ENCODE measurements around the gene LPGAT1. TPM values are rescaled to one million over a fixed set of nuclear protein-coding genes. Genes with fewer than 3 reads are reported as not detected.

LPGAT1 gene
- total RNA-seq, 1 experiment from 2014 or later, result 41.7 TPM

DNA sequence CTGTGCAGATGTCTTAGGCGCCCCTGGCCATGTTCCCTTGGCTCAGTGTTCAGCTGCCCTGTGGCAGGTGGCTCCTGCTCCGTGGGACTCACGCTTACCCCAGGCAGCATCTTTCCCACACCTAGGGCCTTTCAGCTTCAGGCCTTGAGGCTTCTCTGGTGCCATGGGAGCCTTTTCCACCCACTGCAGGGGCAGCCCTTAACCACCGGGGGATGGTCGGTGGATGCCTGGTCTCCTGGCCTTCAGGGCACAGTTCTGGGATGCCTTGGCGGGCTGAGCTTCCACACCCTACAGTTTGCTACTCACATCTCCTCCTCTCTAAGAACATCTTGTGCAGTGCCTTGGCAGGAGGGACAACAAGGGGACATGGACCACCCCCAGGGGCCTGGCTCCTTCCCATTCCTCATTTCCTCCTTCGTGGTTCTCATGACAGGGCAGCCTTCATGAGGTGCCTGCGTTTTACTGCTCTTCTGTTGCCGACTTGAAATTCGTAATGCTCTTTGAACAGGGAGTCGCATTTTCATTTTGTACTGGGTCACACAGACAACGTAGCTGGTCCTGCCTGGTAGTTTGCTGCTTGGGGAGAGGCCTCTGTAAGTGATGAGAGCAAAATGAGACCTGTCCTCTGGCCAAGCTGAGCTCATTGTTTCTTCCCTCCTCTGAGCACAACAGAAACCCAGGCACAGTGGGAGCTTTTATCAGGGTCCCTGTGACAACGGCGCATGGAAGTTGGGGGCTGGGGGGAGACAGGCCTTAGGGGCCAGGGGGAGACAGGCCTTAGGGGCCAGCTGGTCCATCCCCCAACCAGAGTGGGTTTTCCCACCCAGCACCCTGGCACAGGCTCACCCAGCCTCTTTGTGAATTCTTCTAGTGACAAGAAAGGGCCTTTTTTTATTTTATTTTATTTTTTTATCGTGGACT is 93.2 kb downstream of the LPGAT1 start:
- no peaks in the 10 kb centered on the region for H3K9me3 ChIP-seq (ENCODE audit: low read length)
- H4K20me1 ChIP-seq (ENCODE audit: low read length), result no peaks in the 10 kb centered on the region
- POLR2A ChIA-PET (ENCODE audit: unreplicated experiment), result no interaction called here
- H3K9ac ChIP-seq (ENCODE audit: low read length), result no peak overlapping the region
- no peaks in the 10 kb centered on the region for H3K36me3 ChIP-seq (ENCODE audit: low read depth, low read length)
- no peak overlapping the region for H3K27ac ChIP-seq (ENCODE audit: low read length)
- H3K4me3 ChIP-seq (ENCODE audit: low read length), result no peak overlapping the region
- no peak for TF ChIP-seq EZH2 (IDR thresholded peaks at IDR 0.05; ENCODE audit: low read length, unreplicated experiment)
- no peak for TF ChIP-seq EZH2phosphoT487 (IDR thresholded peaks at IDR 0.05; ENCODE audit: borderline replicate concordance, low read length)
- no peak for TF ChIP-seq CTCF (conservative IDR thresholded peaks at IDR 0.05; ENCODE audit: low read depth, low read length)
- no peaks in the 10 kb centered on the region for H3K27me3 ChIP-seq (ENCODE audit: low read length)
- H3K4me2 ChIP-seq (ENCODE audit: low read length), result no peak overlapping the region
- H2AFZ ChIP-seq (ENCODE audit: low read length), result no peak overlapping the region
- no peaks in the 10 kb centered on the region for H3K9me2 ChIP-seq (replicated peaks; ENCODE audit: low read length)
- CTCF ChIA-PET, result interaction anchor here (0.6 kb wide), 1 partner anchor 201 kb away, joined by 3 read pairs; no protein-coding TSS in a partner anchor
- peaks cover 27% of the 10 kb centered on the region for H3K4me1 ChIP-seq (ENCODE audit: insufficient read depth, low read length)
- no peaks in the 10 kb centered on the region for H3K79me2 ChIP-seq (ENCODE audit: low read length)
- no peaks in the 10 kb centered on the region for H3F3A ChIP-seq (ENCODE audit: low read length, unreplicated experiment)
- no peak for ATAC-seq
- BruUV-seq (replicated peaks), result no TSS peak
- intact Hi-C loops (cut with micrococcal nuclease), result loop anchor here (5.0 to 10.0 kb wide), 2 partner anchors 50 to 163 kb away; partner anchors contain the start of gene SLC30A1
- DNase-seq, result no peak

GRCh38 chr1:211736351-211736915 is 94.1 kb downstream of the LPGAT1 start:
- H3K9ac ChIP-seq (ENCODE audit: low read length), result no peak overlapping the region
- no peak for TF ChIP-seq EZH2 (IDR thresholded peaks at IDR 0.05; ENCODE audit: low read length, unreplicated experiment)
- BruUV-seq (replicated peaks), result no TSS peak
- peak overlapping the region; percentile 75 for H3K4me2 ChIP-seq (ENCODE audit: low read length)
- H3K9me2 ChIP-seq (replicated peaks; ENCODE audit: low read length), result no peaks in the 10 kb centered on the region
- DNase-seq (no peak), ATAC-seq (no peak)
- intact Hi-C loops (cut with micrococcal nuclease), result loop anchor here (5.0 to 10.0 kb wide), 2 partner anchors 51 to 162 kb away; partner anchors contain the start of gene SLC30A1
- H3K79me2 ChIP-seq (ENCODE audit: low read length), result no peaks in the 10 kb centered on the region
- no peaks in the 10 kb centered on the region for H4K20me1 ChIP-seq (ENCODE audit: low read length)
- no peak overlapping the region for H3K4me3 ChIP-seq (ENCODE audit: low read length)
- no peaks in the 10 kb centered on the region for H3K27me3 ChIP-seq (ENCODE audit: low read length)
- H3K27ac ChIP-seq (ENCODE audit: low read length), result peak overlapping the region; percentile 25
- POLR2A ChIA-PET (ENCODE audit: unreplicated experiment), result interaction anchor here (0.6 kb wide), 1 partner anchor 694 kb away, joined by 4 read pairs; no protein-coding TSS in a partner anchor
- no peaks in the 10 kb centered on the region for H3F3A ChIP-seq (ENCODE audit: low read length, unreplicated experiment)
- H2AFZ ChIP-seq (ENCODE audit: low read length), result no peak overlapping the region
- CTCF ChIA-PET, result no interaction called here
- H3K9me3 ChIP-seq (ENCODE audit: low read length), result no peaks in the 10 kb centered on the region
- H3K36me3 ChIP-seq (ENCODE audit: low read depth, low read length), result no peaks in the 10 kb centered on the region
- peaks cover 27% of the 10 kb centered on the region for H3K4me1 ChIP-seq (ENCODE audit: insufficient read depth, low read length)

DNA sequence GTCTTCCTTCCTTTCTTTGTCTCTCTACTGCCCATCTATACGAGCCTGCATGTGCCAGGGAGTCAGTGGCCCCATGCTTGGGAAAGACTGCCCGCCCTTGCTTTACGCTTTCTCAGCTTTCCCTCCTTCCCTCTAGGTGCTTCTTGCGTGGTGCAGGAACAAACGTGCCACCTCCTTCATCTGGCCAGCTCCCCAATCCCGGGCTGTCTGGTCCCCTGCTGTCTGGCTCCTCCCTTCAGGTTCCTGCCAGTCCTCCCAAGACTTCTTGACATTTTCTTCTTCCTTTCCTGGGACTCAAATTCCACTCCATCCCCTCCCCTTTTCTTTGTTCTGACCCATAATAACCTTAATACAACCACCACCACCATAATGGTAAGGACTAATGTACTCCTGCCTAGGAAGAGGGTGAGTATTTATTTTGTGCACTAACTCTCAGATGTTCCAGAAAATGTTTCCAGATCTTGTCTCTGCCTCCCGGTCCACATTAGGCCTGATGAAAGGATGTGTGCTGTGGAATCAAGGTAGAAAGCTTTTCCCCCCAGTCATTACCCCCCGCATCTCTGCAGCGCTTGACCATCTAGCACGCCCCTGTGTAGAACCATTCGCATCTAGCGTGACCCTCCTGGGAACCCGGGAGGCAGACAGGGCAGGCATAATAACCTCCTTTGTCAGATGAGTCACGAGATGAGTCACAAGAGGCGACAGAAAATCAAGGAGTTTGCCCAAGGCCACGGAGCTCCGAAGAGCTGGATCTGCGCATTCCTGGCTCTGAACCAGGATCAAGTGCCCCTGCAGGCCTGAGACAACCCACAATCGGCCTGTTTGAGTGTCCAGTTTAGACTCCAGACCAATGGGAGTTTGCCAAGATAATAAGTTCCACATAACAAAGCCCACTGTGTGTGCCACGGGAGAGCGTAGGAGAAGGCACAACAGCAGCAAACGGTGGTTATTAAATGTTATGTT is 95.1 kb downstream of the LPGAT1 start:
- BruUV-seq (replicated peaks), result no TSS peak
- peak overlapping the region; percentile 44; the same call in 1 of the 2 replicates for H3K4me3 ChIP-seq (ENCODE audit: low read length)

More for the DNA sequence above, 95.1 kb downstream of the LPGAT1 start:
- Histone ChIP-seq H3K27me3 (ENCODE audit: low read length) (no peaks in the 10 kb centered on the region), H3K4me2 (ENCODE audit: low read length) (peak overlapping the region; percentile 75), H4K20me1 (ENCODE audit: low read length) (no peaks in the 10 kb centered on the region), H3K9me2 (replicated peaks; ENCODE audit: low read length) (no peaks in the 10 kb centered on the region), H3K27ac (ENCODE audit: low read length) (peak overlapping the region; percentile 72), H3K79me2 (ENCODE audit: low read length) (no peaks in the 10 kb centered on the region), H3F3A (ENCODE audit: low read length, unreplicated experiment) (no peaks in the 10 kb centered on the region), H3K9ac (ENCODE audit: low read length) (peak overlapping the region; percentile 26; the same call in 1 of the 2 replicates), H3K9me3 (ENCODE audit: low read length) (no peaks in the 10 kb centered on the region), H2AFZ (ENCODE audit: low read length) (peak overlapping the region; percentile 70), H3K36me3 (ENCODE audit: low read depth, low read length) (no peaks in the 10 kb centered on the region), H3K4me1 (ENCODE audit: insufficient read depth, low read length) (peaks cover 27% of the 10 kb centered on the region)
- DNase-seq (peak; percentile 99), ATAC-seq (peak; percentile 95)
- intact Hi-C loops (cut with micrococcal nuclease), result loop anchor here (5.0 to 10.0 kb wide), 2 partner anchors 52 to 161 kb away; partner anchors contain the start of gene SLC30A1
- TF ChIP-seq EZH2phosphoT487 (IDR thresholded peaks at IDR 0.05; ENCODE audit: borderline replicate concordance, low read length) (no peak), EZH2 (IDR thresholded peaks at IDR 0.05; ENCODE audit: low read length, unreplicated experiment) (no peak), CTCF (conservative IDR thresholded peaks at IDR 0.05; ENCODE audit: low read depth, low read length) (no peak)
- ChIA-PET CTCF (no interaction called here), POLR2A (ENCODE audit: unreplicated experiment) (no interaction called here)

Measured in PC-3 (cell line).